SK-N-MC (cell line): Measurements from ENCODE around the gene ORC2.

Source experiments
- EZH2 ChIP-seq: fragments of 200-600 bp; sonication (generic); IDR thresholded peaks from one replicate; pipeline ENCODE4 v1.6.1; 2017; ENCODE audit warnings: antibody characterized with exemption
- FOXP2 ChIP-seq: optimal IDR thresholded peaks from 2 replicates; pipeline ENCODE3; 2011; ENCODE audit warnings: mild to moderate bottlenecking, moderate library complexity; ENCODE audit not compliant: insufficient read depth; ENCODE audit errors: extremely low read length, control extremely low read depth
- POLR2AphosphoS5 ChIP-seq: IDR thresholded peaks from 2 replicates; pipeline ENCODE4 v1.6.1; 2012; ENCODE audit warnings: mild to moderate bottlenecking, low read depth, low read length, borderline replicate concordance

DNA sequence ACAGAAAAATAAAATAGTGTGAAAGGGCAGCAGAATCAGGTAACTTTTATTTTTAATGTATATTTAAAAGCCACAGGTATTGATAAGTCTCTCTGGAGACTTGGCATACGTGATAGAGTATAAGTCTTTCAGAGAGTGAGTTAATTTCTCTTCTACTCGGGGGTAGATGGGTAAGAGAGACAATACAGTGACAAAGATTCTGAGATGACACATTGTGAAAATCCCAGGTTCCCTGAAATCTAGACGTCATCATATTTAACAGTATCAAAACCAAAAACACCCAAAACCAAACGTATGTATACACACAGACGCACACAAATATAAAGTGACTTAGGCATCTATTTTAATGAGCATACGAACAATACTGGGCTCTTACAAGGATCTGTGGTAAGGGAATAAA, 41.0 kb downstream of the ORC2 start:
- TF ChIP-seq FOXP2 (no peak), EZH2 (no peak), POLR2AphosphoS5 (no peak)
